Hepatocyte (in vitro differentiated cells): ENCODE results near the gene SYT9.

Experiments used
- CTCF ChIP-seq: fragments of 200-600 bp; sonication (generic); IDR thresholded peaks from 2 replicates; pipeline ENCODE4 v1.5.1; 2016; ENCODE audit warnings: antibody characterized with exemption, mild to moderate bottlenecking; ENCODE audit not compliant: poor library complexity
- EZH2phosphoT487 ChIP-seq: fragments of 200-600 bp; sonication (generic); IDR thresholded peaks from one replicate; pipeline ENCODE4 v1.6.1; 2018; ENCODE audit warnings: antibody characterized with exemption, mild to moderate bottlenecking, low read depth, moderate library complexity; ENCODE audit not compliant: unreplicated experiment, severe bottlenecking

GRCh38 chr11:7413961-7414915 is 162.5 kb downstream of the SYT9 start:
- TF ChIP-seq CTCF, result no peak
- TF ChIP-seq EZH2phosphoT487, result no peak
